ENCODE data around the gene ATP5F1B. TPM values are rescaled to one million over a fixed set of nuclear protein-coding genes. Genes with fewer than 3 reads are reported as not detected.

Gene ATP5F1B
- total and polyA plus RNA-seq, 9 of the 15 experiments (the other 6 are each of a cell fraction or from before 2014, with no cell fraction given) = 908 to 3,125 (median 1,482) TPM

- TF ChIP-seq MTA3 (IDR thresholded peaks at IDR 0.05; ENCODE audit: borderline replicate concordance) (peak; percentile 46; the same call in 1 of the 2 replicates), ZBTB40 (IDR thresholded peaks at IDR 0.05) (peak; percentile 60; the same call in 1 of the 2 replicates), ZBTB40 (CRISPR knock-in tag; IDR thresholded peaks at IDR 0.05) (no peak), MAX (CRISPR knock-in tag; IDR thresholded peaks at IDR 0.05) (peak; percentile 72), STAT5A (IDR thresholded peaks at IDR 0.05; ENCODE audit: borderline replicate concordance, low read length) (peak; percentile 45; the same call in 1 of the 2 replicates), POLR2G (IDR thresholded peaks at IDR 0.05; ENCODE audit: low read depth, low read length) (peak; percentile 45; the same call in 1 of the 2 replicates), PTBP1 (IDR thresholded peaks at IDR 0.05; ENCODE audit: low read depth, low read length) (0 out of 2 replicates have a peak, but pooled peaks have one; percentile 34), HDAC3 (IDR thresholded peaks at IDR 0.05; ENCODE audit: borderline replicate concordance, partially characterized antibody) (peak; percentile 36), NONO (IDR thresholded peaks at IDR 0.05; ENCODE audit: low read depth in 2 of 2, low read length in 1 of 2) (peak in 1 of 2 experiments; percentile 67; a peak in 1 of 4 replicates), FIP1L1 (IDR thresholded peaks at IDR 0.05; ENCODE audit: low read depth, low read length, poor library complexity, severe bottlenecking) (peak; percentile 44), RBM14 (IDR thresholded peaks at IDR 0.05; ENCODE audit: borderline replicate concordance, insufficient read depth, low read depth, low read length) (no peak), CCNT2 (IDR thresholded peaks at IDR 0.05; ENCODE audit: borderline replicate concordance, extremely low read depth, insufficient read length, low read depth, low read length) (peak; percentile 77), CREM (IDR thresholded peaks at IDR 0.05; ENCODE audit: low read depth) (peak; percentile 87), HDAC1 (IDR thresholded peaks at IDR 0.05) (peak in 1 of 2 experiments; percentile 66; a peak in 1 of 4 replicates), MAZ (CRISPR knock-in tag; conservative IDR thresholded peaks at IDR 0.05 in 1 of 2, IDR thresholded peaks at IDR 0.05 in 1 of 2) (peak; percentile 90 to 96), NBN (IDR thresholded peaks at IDR 0.05; ENCODE audit: low read depth) (peak; percentile 74), ZNF280A (IDR thresholded peaks at IDR 0.05; ENCODE audit: low read depth, partially characterized antibody) (no peak)
Observed at GRCh38 chr12:56630180-56630632, 15.6 kb downstream of the ATP5F1B start, which contains the start of gene BAZ2A (continued).
